A549 treated with DMSO at 1 μM for 4 hours (cell line): ENCODE results near the gene ESD. TPM values are rescaled to one million over a fixed set of nuclear protein-coding genes. Genes with fewer than 3 reads are reported as not detected.

Experiments used
- total RNA-seq: library from RNA; stranded (reverse); fragments of 200-300 nt; extraction: Qiagen RNA extraction; gene quantifications from 5 replicates; pipeline ENCODE4 v1.2.3, GENCODE V29; 2022; ENCODE audit warnings: low read depth

The ESD gene
- 81.0 to 92.4 TPM (median 90.1 TPM) in 5 replicates for total RNA-seq

GRCh38 chr13:46796515-46797474, at the start of gene ESD:
Gene ESD (minus strand): TSS chr13:46797161. CDS start chr13:46791413, 5,748 bp downstream.

Other genes with a start within 250 kb of the ESD start
- gene LRCH1, start 244.0 kb downstream of the ESD start, total RNA-seq: 7.3 to 9.4 TPM (median 8.3 TPM) in 5 replicates
- not detected in 5 replicates for gene HTR2A, start 99.9 kb upstream of the ESD start, total RNA-seq